ENCODE data around the gene ERBB4.

Gene ERBB4

DNA sequence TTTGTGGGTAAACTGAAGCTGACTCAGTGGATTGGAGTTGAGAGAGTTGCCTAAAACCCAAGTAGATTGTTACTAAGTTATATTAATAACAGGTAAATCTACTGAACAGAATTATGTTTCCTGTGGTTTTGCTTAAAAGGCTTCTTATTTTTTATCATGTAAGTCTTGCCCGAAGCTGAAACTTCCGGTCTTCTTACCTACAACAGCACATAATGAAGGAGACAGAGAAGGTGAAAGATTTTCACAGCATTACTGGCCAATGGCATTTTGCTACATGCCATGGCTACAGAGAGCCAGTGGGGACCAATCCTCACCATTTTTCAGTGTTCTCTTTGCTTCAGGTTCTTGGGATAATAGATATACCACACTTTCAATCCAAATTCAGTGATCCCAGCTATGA lies 220.0 kb downstream of the ERBB4 start:
- no peak overlapping the region for H3K9ac ChIP-seq (ENCODE audit: low read depth, low read length, poor library complexity)
- H3K27ac ChIP-seq (replicated peaks; ENCODE audit: low read length), result no peak overlapping the region
- H4K91ac ChIP-seq (ENCODE audit: low read depth, low read length, poor library complexity), result no peak overlapping the region
- H3K4me1 ChIP-seq (ENCODE audit: control insufficient read depth in 2 of 2, insufficient read depth in 1 of 2, low read depth in 1 of 2, low read length in 2 of 2), result no peaks in the 10 kb centered on the region
- no peak overlapping the region for H3K18ac ChIP-seq (ENCODE audit: low read length)
- H3K4me3 ChIP-seq (ENCODE audit: low read length in 2 of 2), result no peak overlapping the region
- H2BK15ac ChIP-seq (ENCODE audit: low read length), result no peak overlapping the region
- DNase-seq (ENCODE audit: low spot score), result no peak
- no peak overlapping the region for H3K4ac ChIP-seq (ENCODE audit: low read length)
- H4K8ac ChIP-seq (ENCODE audit: low read depth, low read length), result no peak overlapping the region
- no CpG with 5 or more reads among the region's 2 CpGs for WGBS, 2 donors (ENCODE audit: extremely low coverage in 2 of 2, insufficient read length in 2 of 2, insufficient replicate concordance in 1 of 2)
- no peaks in the 10 kb centered on the region for H3K79me1 ChIP-seq (ENCODE audit: low read depth, low read length)
- H3K4me2 ChIP-seq (ENCODE audit: insufficient read depth, low read length, poor library complexity, severe bottlenecking), result no peak overlapping the region
- H2AK5ac ChIP-seq (ENCODE audit: low read depth, low read length), result no peak overlapping the region
- H3K36me3 ChIP-seq (replicated peaks in 1 of 2; ENCODE audit: control insufficient read depth in 2 of 2, insufficient read depth in 2 of 2, low read length in 2 of 2), result no peaks in the 10 kb centered on the region
- no peak overlapping the region for H3K23ac ChIP-seq (ENCODE audit: low read depth, low read length, poor library complexity)
- no peak overlapping the region for H3K14ac ChIP-seq (ENCODE audit: low read length)
- H2AFZ ChIP-seq (ENCODE audit: low read length), result no peak overlapping the region
- H2BK12ac ChIP-seq (ENCODE audit: low read length), result no peak overlapping the region
- H2BK5ac ChIP-seq (ENCODE audit: low read length), result no peak overlapping the region
- no peak overlapping the region for H2BK120ac ChIP-seq (ENCODE audit: low read depth, low read length)
- no peaks in the 10 kb centered on the region for H3K27me3 ChIP-seq (ENCODE audit: control insufficient read depth in 3 of 3, insufficient read depth in 3 of 3, low read depth in 1 of 3, low read length in 3 of 3)
- no peaks in the 10 kb centered on the region for H3K9me3 ChIP-seq (replicated peaks in 1 of 2; ENCODE audit: control insufficient read depth in 2 of 2, insufficient read depth in 1 of 2, low read depth in 1 of 2, low read length in 2 of 2)

DNA sequence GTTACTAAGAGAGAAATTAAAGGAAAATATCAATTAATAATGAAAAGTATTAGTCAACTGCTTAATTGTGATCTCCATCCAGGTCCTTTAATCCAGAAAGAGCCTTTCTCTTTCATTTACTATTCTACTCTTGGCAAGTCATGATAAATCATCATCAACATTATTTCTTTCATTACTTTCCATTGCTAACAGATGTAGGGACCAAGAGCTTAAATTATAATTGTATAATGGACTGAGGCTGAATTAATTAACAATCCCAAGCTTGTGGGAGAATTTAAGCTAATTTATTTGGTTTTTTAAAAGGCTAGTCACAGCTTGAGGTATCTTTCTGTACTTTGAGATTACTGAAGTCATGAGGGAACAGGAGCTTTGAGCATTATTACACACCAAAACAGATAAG lies 223.9 kb downstream of the ERBB4 start:
- Histone ChIP-seq H3K9ac (ENCODE audit: low read depth, low read length, poor library complexity) (no peak overlapping the region), H2BK5ac (ENCODE audit: low read length) (no peak overlapping the region), H2BK15ac (ENCODE audit: low read length) (no peak overlapping the region), H3K14ac (ENCODE audit: low read length) (no peak overlapping the region), H3K18ac (ENCODE audit: low read length) (no peak overlapping the region), H2BK12ac (ENCODE audit: low read length) (no peak overlapping the region), H2BK120ac (ENCODE audit: low read depth, low read length) (no peak overlapping the region), H4K8ac (ENCODE audit: low read depth, low read length) (no peak overlapping the region), H3K36me3 (replicated peaks in 1 of 2; ENCODE audit: control insufficient read depth in 2 of 2, insufficient read depth in 2 of 2, low read length in 2 of 2) (no peaks in the 10 kb centered on the region), H4K91ac (ENCODE audit: low read depth, low read length, poor library complexity) (no peak overlapping the region), H3K4me1 (ENCODE audit: control insufficient read depth in 2 of 2, insufficient read depth in 1 of 2, low read depth in 1 of 2, low read length in 2 of 2) (no peaks in the 10 kb centered on the region), H3K79me1 (ENCODE audit: low read depth, low read length) (no peaks in the 10 kb centered on the region), H3K23ac (ENCODE audit: low read depth, low read length, poor library complexity) (no peak overlapping the region), H3K27me3 (ENCODE audit: control insufficient read depth in 3 of 3, insufficient read depth in 3 of 3, low read depth in 1 of 3, low read length in 3 of 3) (no peaks in the 10 kb centered on the region), H3K4me2 (ENCODE audit: insufficient read depth, low read length, poor library complexity, severe bottlenecking) (no peak overlapping the region), H3K27ac (replicated peaks; ENCODE audit: low read length) (no peak overlapping the region), H3K4me3 (ENCODE audit: low read length in 2 of 2) (no peak overlapping the region), H3K4ac (ENCODE audit: low read length) (no peak overlapping the region), H2AK5ac (ENCODE audit: low read depth, low read length) (no peak overlapping the region), H2AFZ (ENCODE audit: low read length) (no peak overlapping the region), H3K9me3 (replicated peaks in 1 of 2; ENCODE audit: control insufficient read depth in 2 of 2, insufficient read depth in 1 of 2, low read depth in 1 of 2, low read length in 2 of 2) (no peaks in the 10 kb centered on the region)
- DNase-seq (ENCODE audit: low spot score), result no peak

DNA sequence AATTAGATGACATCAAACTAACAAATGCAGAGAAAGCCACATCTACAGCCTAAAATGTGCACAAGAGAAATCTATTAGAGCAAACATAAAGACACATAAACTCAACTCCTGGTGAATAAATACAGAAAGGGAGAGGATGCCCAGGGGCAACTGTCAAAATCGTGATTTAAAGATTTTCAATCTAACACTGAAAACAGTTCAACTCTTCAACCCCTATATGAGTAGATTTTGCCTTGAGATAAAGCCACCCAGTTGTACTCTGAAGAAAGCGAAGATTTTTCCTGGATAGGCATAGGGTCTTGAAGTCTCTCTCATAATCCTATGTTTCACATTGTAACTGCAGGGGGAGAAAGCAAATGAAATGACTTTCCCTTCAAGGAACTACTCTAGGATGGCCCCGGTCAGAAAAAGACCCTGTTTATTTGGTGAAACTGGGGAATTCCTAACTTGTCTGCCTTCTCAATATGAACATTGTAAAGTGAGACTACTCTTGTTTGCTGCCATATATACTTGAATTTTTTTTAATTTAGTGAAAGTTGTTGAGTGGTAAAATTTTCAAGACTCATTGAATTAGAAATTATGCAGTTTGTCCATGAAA lies 226.7 kb downstream of the ERBB4 start:
- Histone ChIP-seq H3K27me3 (ENCODE audit: control insufficient read depth in 3 of 3, insufficient read depth in 3 of 3, low read depth in 1 of 3, low read length in 3 of 3) (no peaks in the 10 kb centered on the region), H4K8ac (ENCODE audit: low read depth, low read length) (no peak overlapping the region), H2BK120ac (ENCODE audit: low read depth, low read length) (no peak overlapping the region), H3K4ac (ENCODE audit: low read length) (no peak overlapping the region), H3K36me3 (replicated peaks in 1 of 2; ENCODE audit: control insufficient read depth in 2 of 2, insufficient read depth in 2 of 2, low read length in 2 of 2) (no peaks in the 10 kb centered on the region), H3K9ac (ENCODE audit: low read depth, low read length, poor library complexity) (no peak overlapping the region), H3K27ac (replicated peaks; ENCODE audit: low read length) (no peak overlapping the region), H3K14ac (ENCODE audit: low read length) (no peak overlapping the region), H3K4me3 (ENCODE audit: low read length in 2 of 2) (no peak overlapping the region), H3K4me1 (ENCODE audit: control insufficient read depth in 2 of 2, insufficient read depth in 1 of 2, low read depth in 1 of 2, low read length in 2 of 2) (no peaks in the 10 kb centered on the region), H3K18ac (ENCODE audit: low read length) (no peak overlapping the region), H3K9me3 (replicated peaks in 1 of 2; ENCODE audit: control insufficient read depth in 2 of 2, insufficient read depth in 1 of 2, low read depth in 1 of 2, low read length in 2 of 2) (no peaks in the 10 kb centered on the region), H2BK12ac (ENCODE audit: low read length) (no peak overlapping the region), H2AK5ac (ENCODE audit: low read depth, low read length) (no peak overlapping the region), H3K4me2 (ENCODE audit: insufficient read depth, low read length, poor library complexity, severe bottlenecking) (no peak overlapping the region), H2BK15ac (ENCODE audit: low read length) (no peak overlapping the region), H3K23ac (ENCODE audit: low read depth, low read length, poor library complexity) (no peak overlapping the region), H2BK5ac (ENCODE audit: low read length) (no peak overlapping the region), H3K79me1 (ENCODE audit: low read depth, low read length) (no peaks in the 10 kb centered on the region), H2AFZ (ENCODE audit: low read length) (no peak overlapping the region), H4K91ac (ENCODE audit: low read depth, low read length, poor library complexity) (no peak overlapping the region)
- DNase-seq (ENCODE audit: low spot score), result no peak
- WGBS, 2 donors (ENCODE audit: extremely low coverage in 2 of 2, insufficient read length in 2 of 2, insufficient replicate concordance in 1 of 2), result no CpG with 5 or more reads among the region's 3 CpGs

DNA sequence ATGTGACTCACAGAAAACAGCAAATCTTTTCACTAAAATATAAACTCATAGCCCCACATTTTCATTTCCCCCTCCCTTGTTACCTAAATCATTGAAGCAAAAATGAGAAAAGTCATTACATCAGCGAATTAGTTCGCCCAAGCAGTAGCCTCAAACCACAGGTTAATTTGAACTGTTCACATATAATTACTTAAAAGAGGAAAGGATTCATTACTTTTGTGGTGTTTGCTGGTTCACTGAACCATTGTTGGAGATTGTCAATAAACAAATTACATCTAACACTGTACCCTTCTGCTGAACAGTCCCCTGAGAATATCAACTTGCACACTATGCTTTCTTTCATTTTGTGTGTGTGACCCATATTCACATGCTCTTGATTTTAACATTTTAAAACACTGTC lies 238.7 kb downstream of the ERBB4 start:
- H4K8ac ChIP-seq (ENCODE audit: low read depth, low read length), result no peak overlapping the region
- no peak overlapping the region for H2AK5ac ChIP-seq (ENCODE audit: low read depth, low read length)
- no peaks in the 10 kb centered on the region for H3K79me1 ChIP-seq (ENCODE audit: low read depth, low read length)
- no peak overlapping the region for H3K4me2 ChIP-seq (ENCODE audit: insufficient read depth, low read length, poor library complexity, severe bottlenecking)
- no CpG with 5 or more reads among the region's 2 CpGs for WGBS, 2 donors (ENCODE audit: extremely low coverage in 2 of 2, insufficient read length in 2 of 2, insufficient replicate concordance in 1 of 2)
- H2AFZ ChIP-seq (ENCODE audit: low read length), result no peak overlapping the region
- no peak overlapping the region for H3K23ac ChIP-seq (ENCODE audit: low read depth, low read length, poor library complexity)
- no peak overlapping the region for H3K27ac ChIP-seq (replicated peaks; ENCODE audit: low read length)
- H3K27me3 ChIP-seq (ENCODE audit: control insufficient read depth in 3 of 3, insufficient read depth in 3 of 3, low read depth in 1 of 3, low read length in 3 of 3), result no peaks in the 10 kb centered on the region
- H3K9me3 ChIP-seq (replicated peaks in 1 of 2; ENCODE audit: control insufficient read depth in 2 of 2, insufficient read depth in 1 of 2, low read depth in 1 of 2, low read length in 2 of 2), result no peaks in the 10 kb centered on the region
- no peak overlapping the region for H3K14ac ChIP-seq (ENCODE audit: low read length)
- H2BK5ac ChIP-seq (ENCODE audit: low read length), result no peak overlapping the region
- H2BK12ac ChIP-seq (ENCODE audit: low read length), result no peak overlapping the region
- H3K4me3 ChIP-seq (ENCODE audit: low read length in 2 of 2), result no peak overlapping the region
- no peak overlapping the region for H2BK15ac ChIP-seq (ENCODE audit: low read length)
- no peaks in the 10 kb centered on the region for H3K4me1 ChIP-seq (ENCODE audit: control insufficient read depth in 2 of 2, insufficient read depth in 1 of 2, low read depth in 1 of 2, low read length in 2 of 2)
- no peak overlapping the region for H3K18ac ChIP-seq (ENCODE audit: low read length)
- H3K4ac ChIP-seq (ENCODE audit: low read length), result no peak overlapping the region
- H3K9ac ChIP-seq (ENCODE audit: low read depth, low read length, poor library complexity), result no peak overlapping the region
- H2BK120ac ChIP-seq (ENCODE audit: low read depth, low read length), result no peak overlapping the region
- no peaks in the 10 kb centered on the region for H3K36me3 ChIP-seq (replicated peaks in 1 of 2; ENCODE audit: control insufficient read depth in 2 of 2, insufficient read depth in 2 of 2, low read length in 2 of 2)
- DNase-seq (ENCODE audit: low spot score), result no peak
- H4K91ac ChIP-seq (ENCODE audit: low read depth, low read length, poor library complexity), result no peak overlapping the region

Data from neuronal stem cell (in vitro differentiated cells).